Thyroid gland (tissue), 4 donors: ENCODE data around the gene KCNQ1OT1.

Experiments used
- CTCF ChIP-seq, 6 experiments: fragments of 200-600 bp in 3 of 6; fragments of 450-650 bp in 3 of 6; sonication (generic) in 3 of 6; IDR thresholded peaks; one replicate each; pipeline ENCODE4 v1.5.1; 2016 to 2019; ENCODE audit warnings: antibody characterized with exemption in 6 of 6, mild to moderate bottlenecking in 2 of 6, inconsistent platforms in 1 of 6, moderate library complexity in 1 of 6
- POLR2A ChIP-seq, 2 donors: fragments of 450-650 bp; IDR thresholded peaks; one replicate each; pipeline ENCODE4 v1.6.1; 2017; ENCODE audit warnings: antibody characterized with exemption in 2 of 2, mild to moderate bottlenecking in 2 of 2, moderate library complexity in 1 of 2

GRCh38 chr11:2570211-2570811 is 129.5 kb downstream of the KCNQ1OT1 start:
- TF ChIP-seq CTCF (IDR thresholded peaks at IDR 0.05) (no peak), POLR2A (IDR thresholded peaks at IDR 0.05) (no peak)
